Activated T-helper 9 cell treated with anti-CD3 and anti-CD28 coated beads, Interleukin-2, amount 50 U/mL, for 16 hours (primary cell): ENCODE data around the gene NPHP4.

Experiments used
- DNase-seq: peaks from one replicate; pipeline ENCODE4 v3.0.0-alpha.2; 2020; ENCODE audit warnings: low read depth

The NPHP4 gene

GRCh38 chr1:5992026-5992813, at the start of gene NPHP4:
TSS of gene NPHP4 (minus strand) at chr1:5992425. CDS start at chr1:5986289, 6,136 bp downstream.
- peak; percentile 99 for DNase-seq

DNA sequence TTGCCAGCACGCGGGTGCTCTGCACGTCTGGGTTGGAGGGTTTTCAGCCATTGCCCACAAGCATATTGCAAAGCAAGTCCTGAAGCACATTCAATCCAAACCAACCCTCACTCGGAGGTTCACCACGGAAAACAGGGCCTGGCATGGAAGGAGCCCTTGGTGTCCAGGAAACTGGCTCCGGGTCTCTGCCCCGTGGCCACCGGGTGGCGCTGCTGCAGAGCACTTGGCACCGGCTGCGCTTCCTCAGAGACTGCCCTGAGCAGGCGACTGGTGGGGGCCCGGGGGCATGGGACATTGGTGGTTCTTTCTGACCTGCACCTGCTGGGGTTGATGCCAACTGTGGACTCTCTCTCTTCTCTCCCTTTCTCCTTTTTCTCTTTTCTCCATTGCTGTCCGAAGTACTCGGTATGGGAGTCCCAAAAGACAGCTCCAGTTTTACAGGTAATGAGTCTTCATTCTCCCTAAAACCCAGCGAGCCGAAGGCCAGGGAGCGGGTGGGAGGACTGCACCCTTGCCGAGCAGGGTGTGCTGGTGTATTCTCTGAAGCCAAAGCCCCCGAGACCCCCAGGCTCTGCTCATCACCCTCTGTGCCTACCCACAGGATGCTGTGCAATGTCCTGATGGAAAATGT, 49.3 kb upstream of the NPHP4 start:
- DNase-seq: no peak

DNA sequence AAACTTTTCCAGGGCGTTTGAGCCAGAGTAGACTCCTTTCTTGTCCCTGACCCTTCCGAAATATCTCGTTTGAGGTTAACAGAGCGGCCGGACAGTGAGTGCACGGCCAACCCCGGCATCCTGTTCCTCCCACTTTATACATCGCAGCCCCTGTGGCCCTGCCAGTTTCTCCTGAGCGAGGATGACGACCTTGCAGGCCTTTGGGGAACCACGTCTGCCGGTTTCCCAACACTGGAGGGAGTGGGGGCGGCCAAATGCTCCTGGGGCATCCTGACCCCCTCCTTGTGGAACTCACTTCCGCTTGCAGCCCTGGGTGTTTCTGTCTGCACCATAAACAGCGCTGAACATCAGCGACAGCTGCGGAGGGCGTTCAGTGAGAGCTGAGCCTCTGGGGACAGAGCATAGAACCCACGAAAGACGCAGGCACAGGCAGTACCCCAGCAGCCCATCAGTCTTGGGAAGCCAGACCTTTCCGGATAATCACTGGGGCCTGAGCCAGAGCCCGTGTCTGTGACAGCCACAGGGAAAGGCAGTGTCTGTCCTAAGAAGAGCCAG, 48.7 kb upstream of the NPHP4 start:
- DNase-seq: no peak

GRCh38 chr1:6040444-6040843, 48.2 kb upstream of the NPHP4 start:
- DNase-seq: no peak

GRCh38 chr1:6039031-6039430, 46.8 kb upstream of the NPHP4 start:
- no peak for DNase-seq

DNA sequence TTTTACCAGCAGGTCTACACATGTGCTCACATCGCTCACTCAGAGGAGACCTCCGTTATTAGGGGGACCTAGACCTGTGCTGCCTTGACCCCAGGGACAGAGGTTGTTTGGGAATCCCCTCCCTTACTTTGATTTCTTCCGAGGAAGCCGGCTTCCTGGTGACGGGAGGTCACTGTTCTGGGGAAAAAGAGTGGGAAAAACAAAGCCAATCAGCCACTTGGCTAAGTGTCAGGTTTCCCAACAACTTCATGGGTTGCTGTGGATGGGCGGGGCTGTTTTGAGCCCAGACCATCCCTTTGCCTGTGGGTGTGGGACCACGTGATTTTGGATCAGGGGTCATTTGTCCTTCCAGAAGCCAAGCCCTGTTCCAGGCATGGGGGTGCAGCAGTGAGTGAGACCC, 46.4 kb upstream of the NPHP4 start:
- DNase-seq: no peak

DNA sequence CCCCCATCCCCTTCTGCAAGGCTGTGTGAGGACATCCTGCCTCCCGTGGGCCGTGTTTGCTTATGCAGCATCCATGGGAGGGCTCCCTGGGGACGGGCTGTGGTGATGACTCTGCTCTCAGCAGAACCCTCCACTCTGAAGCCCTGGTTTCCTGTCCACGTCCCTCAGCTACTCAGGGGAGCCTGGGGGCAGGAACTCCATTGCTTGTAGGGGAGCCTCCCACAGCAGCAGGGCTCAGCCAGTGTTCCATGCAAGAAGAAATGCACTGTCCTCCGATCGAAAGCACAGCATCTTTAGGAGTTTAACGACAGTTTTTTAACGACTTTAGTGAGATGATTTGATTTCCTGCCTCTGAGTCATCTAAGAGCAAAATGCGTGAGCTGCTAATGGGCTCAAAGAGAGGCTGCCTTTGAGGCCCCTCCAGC, 45.1 kb upstream of the NPHP4 start:
- no peak for DNase-seq

DNA sequence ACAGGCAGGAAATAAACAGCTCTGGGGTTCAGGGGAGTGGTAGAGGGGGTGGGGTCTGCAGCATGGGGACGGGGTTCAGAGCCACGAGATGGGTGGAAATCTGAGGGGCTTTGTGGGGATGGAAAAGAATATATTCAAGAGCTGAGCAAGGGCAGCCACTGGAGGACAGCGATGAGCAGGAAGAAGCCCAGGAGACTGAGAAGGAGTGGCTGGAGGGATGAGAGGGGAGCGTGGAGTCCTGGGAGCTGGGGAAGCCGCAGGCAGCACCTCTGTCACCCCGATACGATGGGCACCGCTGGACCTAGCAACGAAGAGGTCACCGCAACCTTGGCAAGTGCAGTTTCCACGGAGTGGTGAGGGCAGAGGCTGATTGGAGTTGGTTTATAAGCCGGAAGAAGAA, 43.5 kb upstream of the NPHP4 start:
- DNase-seq: no peak

DNA sequence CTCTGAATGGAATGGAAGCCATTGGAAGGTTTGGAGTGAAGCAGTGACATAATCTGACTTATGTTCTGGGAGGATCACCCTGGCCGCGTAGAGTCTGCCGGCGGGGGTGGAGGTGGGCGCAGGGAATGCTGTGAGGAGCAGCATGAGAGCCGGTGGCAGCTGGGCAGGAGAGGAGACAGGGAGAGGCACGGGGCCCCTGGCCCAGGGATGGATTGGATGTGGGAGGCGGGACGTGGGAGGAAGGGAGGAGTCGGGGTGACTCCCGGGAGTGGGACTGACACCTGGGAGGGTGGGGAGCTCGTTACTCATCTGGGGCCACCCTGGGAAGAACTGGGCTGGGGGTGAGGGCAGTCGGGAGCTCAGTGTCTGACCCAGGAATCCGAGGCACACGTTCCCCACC, 43.1 kb upstream of the NPHP4 start:
- no peak for DNase-seq

GRCh38 chr1:6034750-6035096, 42.5 kb upstream of the NPHP4 start:
- DNase-seq: no peak

GRCh38 chr1:6033986-6034749, 41.9 kb upstream of the NPHP4 start:
- no peak for DNase-seq

GRCh38 chr1:6033124-6033523, 40.9 kb upstream of the NPHP4 start:
- no peak for DNase-seq

DNA sequence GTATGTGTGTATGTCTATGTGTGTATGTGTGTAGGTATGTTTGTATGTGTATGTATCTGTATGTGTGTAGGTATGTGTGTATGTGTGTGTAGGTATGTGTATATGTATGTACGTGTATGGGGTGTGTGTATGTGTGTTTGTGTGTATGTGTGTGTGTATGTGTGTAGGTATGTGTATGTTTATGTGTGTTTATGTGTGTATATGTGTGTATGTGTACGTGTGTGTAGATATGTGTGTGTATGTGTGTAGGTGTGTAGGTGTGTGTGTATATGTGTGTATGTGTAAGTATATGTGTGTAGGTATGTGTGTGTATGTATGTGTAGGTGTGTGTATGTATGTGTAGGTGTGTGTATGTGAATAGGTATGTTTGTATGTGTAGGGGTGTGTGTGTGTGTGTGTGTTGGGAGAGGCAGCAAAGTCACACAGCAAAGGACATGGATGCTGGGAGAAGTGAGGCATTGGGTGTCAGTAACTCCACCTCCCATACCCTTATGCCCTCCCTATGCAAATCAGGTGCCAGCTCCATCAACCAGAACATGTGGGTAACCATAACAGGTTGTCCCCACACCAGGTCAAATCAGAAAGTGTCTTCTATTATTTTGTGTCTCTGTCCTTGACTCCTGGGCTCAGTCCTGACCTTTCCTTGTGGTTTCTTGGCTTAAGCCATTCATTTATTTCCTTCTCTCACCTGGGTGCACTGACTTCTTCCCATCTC, 38.5 kb upstream of the NPHP4 start:
- DNase-seq: no peak

DNA sequence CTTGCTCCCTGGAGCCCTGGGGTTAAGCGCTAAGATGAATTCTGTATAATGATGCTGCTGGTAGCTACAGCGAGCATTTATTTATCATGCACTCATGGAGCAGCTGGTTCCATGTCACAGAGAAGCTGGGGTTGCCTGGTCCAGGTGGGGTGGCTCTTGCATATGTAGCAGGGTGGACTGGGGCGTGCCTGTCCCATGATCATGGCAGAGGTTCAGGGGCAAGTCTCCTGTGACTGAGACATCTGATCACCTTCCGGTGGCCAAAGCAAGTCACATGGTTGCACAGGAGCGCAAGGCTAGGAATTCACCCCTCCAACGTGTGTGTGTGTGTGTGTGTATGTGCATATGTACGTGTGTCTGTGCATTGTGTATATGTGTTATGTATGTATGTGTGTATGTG, 37.9 kb upstream of the NPHP4 start:
- DNase-seq: no peak

DNA sequence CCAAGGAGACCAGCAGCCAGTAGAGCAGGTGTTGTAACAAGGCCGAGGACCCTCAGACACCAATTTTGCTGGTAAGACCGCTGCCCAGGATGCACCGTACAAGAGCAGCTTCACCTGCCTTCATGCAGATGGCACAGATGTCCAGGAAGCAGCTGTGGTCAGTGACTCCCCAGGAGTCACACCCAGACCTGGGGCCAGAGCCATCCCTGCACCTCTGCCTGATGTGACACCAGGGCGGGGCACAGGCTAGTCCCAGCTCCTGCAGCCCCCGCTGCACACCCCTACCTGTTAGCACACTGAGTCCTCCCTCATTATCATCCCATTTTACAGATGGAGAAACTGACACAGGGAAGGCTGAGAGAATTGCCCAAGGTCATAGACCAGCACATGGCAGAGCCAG, 37.1 kb upstream of the NPHP4 start:
- DNase-seq: no peak

GRCh38 chr1:6028042-6028850, 36.0 kb upstream of the NPHP4 start:
- peak; percentile 36 for DNase-seq

DNA sequence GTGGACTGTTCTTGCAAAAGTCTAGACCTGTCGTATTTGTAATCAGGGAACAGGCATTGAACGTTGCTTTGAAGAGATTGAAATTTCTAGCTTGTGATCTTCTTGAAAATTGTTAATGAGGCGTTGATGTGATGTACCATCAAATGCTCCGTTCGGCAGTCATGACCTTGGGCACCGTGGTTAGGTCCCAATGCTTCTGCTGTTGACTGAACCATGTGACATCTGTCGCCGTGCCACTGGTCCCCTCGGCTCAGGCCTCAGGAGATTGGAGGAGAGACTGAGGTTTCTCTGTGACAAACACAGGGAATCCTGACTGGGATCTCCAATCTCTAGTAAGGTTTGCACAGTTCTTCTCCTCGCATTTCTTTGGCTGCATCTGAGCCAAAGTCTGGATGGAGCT, 35.4 kb upstream of the NPHP4 start:
- DNase-seq: no peak

GRCh38 chr1:6026095-6026809, 34.0 kb upstream of the NPHP4 start:
- DNase-seq: peak; percentile 89

- DNase-seq: no peak
These were observed 33.3 kb upstream of the NPHP4 start for GRCh38 chr1:6025269-6026094.

DNA sequence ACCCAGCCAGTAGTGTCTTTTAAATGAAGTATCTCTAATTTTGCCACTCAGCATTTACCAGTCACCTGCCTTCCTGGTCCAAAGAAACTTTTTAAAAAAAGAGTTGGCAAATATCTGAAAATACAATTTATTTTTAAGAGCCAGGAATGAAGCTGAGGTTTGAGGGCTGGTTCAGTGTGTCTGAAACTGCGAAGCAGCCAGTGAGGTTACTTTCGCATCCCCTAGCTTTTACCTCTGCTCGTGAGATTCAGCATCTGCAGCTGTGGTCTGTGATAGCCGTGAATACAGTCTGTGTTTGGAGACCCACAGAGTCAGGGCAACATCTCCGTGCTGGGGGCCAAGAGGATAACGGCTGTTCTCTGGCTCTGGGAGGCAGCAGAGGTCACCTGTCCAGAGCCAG, 32.2 kb upstream of the NPHP4 start:
- no peak for DNase-seq
